Gastrocnemius medialis (tissue), 4 donors: ENCODE measurements around the gene SWAP70. TPM values are rescaled to one million over a fixed set of nuclear protein-coding genes. Genes with fewer than 3 reads are reported as not detected.
A peak's percentile ranks its signal among the peaks of the same experiment; 100 is the strongest.

ENCODE experiments used
- ATAC-seq, 2 donors: fragments of 150-250 bp; one replicate each; pipeline ENCODE4 v1.9.1; 2016
- DNase-seq, 2 donors: peaks; one replicate each; pipeline ENCODE4 v3.0.0-alpha.2; 2019
- H3K27ac ChIP-seq, 4 donors: fragments of 200-600 bp; sonication (generic); 1 replicate in 1 of 4; 2 replicates in 3 of 4; pipeline ENCODE4 v1.5.1; 2016 to 2018; ENCODE audit warnings: mild to moderate bottlenecking in 2 of 4, moderate library complexity in 1 of 4
- H3K27me3 ChIP-seq, 3 donors: fragments of 200-600 bp; sonication (generic) in 2 of 3; 1 replicate in 1 of 3; 2 replicates in 2 of 3; pipeline versions ENCODE4 v1.5.1 to v1.6.0; 2016 to 2019; ENCODE audit warnings: mild to moderate bottlenecking in 1 of 3, moderate library complexity in 1 of 3
- H3K36me3 ChIP-seq, 2 donors: fragments of 200-600 bp; sonication (generic) in 1 of 2; one replicate each; pipeline ENCODE4 v1.5.1; 2017 to 2018
- H3K4me1 ChIP-seq, 2 donors: fragments of 200-600 bp; sonication (generic) in 1 of 2; one replicate each; pipeline ENCODE4 v1.5.1; 2016 to 2017; ENCODE audit warnings: mild to moderate bottlenecking in 2 of 2
- H3K4me3 ChIP-seq, 4 donors: fragments of 200-600 bp; sonication (generic) in 3 of 4; 1 replicate in 1 of 4; 2 replicates in 3 of 4; pipeline ENCODE4 v1.5.1; 2016 to 2019; ENCODE audit warnings: mild to moderate bottlenecking in 2 of 4
- H3K9me3 ChIP-seq, 3 donors: fragments of 200-600 bp; sonication (generic) in 2 of 3; 1 replicate in 1 of 3; 2 replicates in 2 of 3; pipeline ENCODE4 v1.5.1; 2016 to 2019
- CTCF ChIP-seq, 5 experiments: fragments of 450-650 bp in 3 of 5; fragments of 200-600 bp in 2 of 5; sonication (generic) in 2 of 5; IDR thresholded peaks in 4 of 5; conservative IDR thresholded peaks in 1 of 5; 1 replicate in 4 of 5; 2 replicates in 1 of 5; pipeline ENCODE4 v1.5.1; 2016 to 2019; ENCODE audit warnings: antibody characterized with exemption in 5 of 5, mild to moderate bottlenecking in 3 of 5, moderate library complexity in 3 of 5
- POLR2A ChIP-seq, 2 donors: fragments of 450-650 bp; IDR thresholded peaks; one replicate each; pipeline ENCODE4 v1.6.1; 2017; ENCODE audit warnings: antibody characterized with exemption in 2 of 2, mild to moderate bottlenecking in 2 of 2, moderate library complexity in 2 of 2
- in situ Hi-C, 4 donors: fragments of 200-750 bp; cut with MboI; loops; one replicate each; pipeline versions ENCODE4 v1.15.0 to v1.8.0; 2017; ENCODE audit warnings: low sequenced_read_pairs in 4 of 4
- intact Hi-C: fragments of 100-400 bp; cut with DNase I; formaldehyde crosslinking; loops from one replicate; pipeline ENCODE4 v1.15.1; 2023; ENCODE audit warnings: low total_unique reads
- total RNA-seq, 4 donors: library from RNA; depleted of rRNA; stranded (reverse); fragments of >200 nt; gene quantifications; one replicate each; pipeline versions ENCODE4 v1.1.0 to v1.2.3, GENCODE V29; 2016

The SWAP70 gene
- total RNA-seq, 4 donors from 2014 or later = 6.5 to 14.4 (median 9.1) TPM

- H3K4me3 ChIP-seq = no peak overlapping the region
- ATAC-seq = no peak
- no peaks in the 10 kb centered on the region for H3K36me3 ChIP-seq
- no peak overlapping the region for H3K27ac ChIP-seq
- no peaks in the 10 kb centered on the region for H3K9me3 ChIP-seq
- no peak for TF ChIP-seq CTCF (IDR thresholded peaks at IDR 0.05 in 4 of 5, conservative IDR thresholded peaks at IDR 0.05 in 1 of 5)
- no peak for TF ChIP-seq POLR2A (IDR thresholded peaks at IDR 0.05)
- intact Hi-C loops (no loop called here), in situ Hi-C loops (no loop called here)
- H3K27me3 ChIP-seq = no peaks in the 10 kb centered on the region
- peaks cover 9 to 12% of the 10 kb centered on the region in 2 donors for H3K4me1 ChIP-seq
- DNase-seq = no peak
These were observed 27.2 kb upstream of the SWAP70 start for GRCh38 chr11:9636691-9637090.

DNA sequence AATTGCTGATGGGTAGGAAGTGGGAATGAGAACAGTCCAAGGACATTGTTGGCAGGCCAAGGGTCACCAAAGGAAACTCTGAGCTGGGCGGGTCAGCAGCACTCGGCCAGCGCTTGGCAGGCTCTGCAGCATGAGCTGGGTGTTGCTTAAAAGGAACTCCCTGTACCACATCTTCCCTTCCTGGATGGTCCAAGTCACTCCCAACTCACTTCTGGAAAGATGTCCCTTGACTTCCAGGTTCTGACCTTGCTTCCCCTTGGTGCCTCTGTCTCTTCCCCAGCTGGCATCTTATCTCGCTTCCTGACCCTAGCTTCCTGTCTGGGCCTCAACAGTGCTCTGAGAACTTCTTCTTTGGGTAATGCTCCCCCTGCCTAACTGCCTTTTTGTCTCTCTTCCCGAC is 24.8 kb upstream of the SWAP70 start:
- H3K4me1 ChIP-seq = peaks cover 9 to 12% of the 10 kb centered on the region in 2 donors
- no peaks in the 10 kb centered on the region for H3K9me3 ChIP-seq
- in situ Hi-C loops (no loop called here), intact Hi-C loops (no loop called here)
- H3K27ac ChIP-seq = peak overlapping the region; percentile 20 to 65 (median 46)
- DNase-seq (peak; percentile 31 to 49), ATAC-seq (peak; percentile 80 to 81)
- H3K36me3 ChIP-seq = no peaks in the 10 kb centered on the region
- H3K4me3 ChIP-seq = no peak overlapping the region
- no peaks in the 10 kb centered on the region for H3K27me3 ChIP-seq
- TF ChIP-seq CTCF (IDR thresholded peaks at IDR 0.05 in 4 of 5, conservative IDR thresholded peaks at IDR 0.05 in 1 of 5) = no peak
- TF ChIP-seq POLR2A (IDR thresholded peaks at IDR 0.05) = no peak

- no peak for ATAC-seq
- DNase-seq = no peak
- Histone ChIP-seq H3K4me1 (peaks cover 9 to 12% of the 10 kb centered on the region in 2 donors), H3K27me3 (no peaks in the 10 kb centered on the region), H3K36me3 (no peaks in the 10 kb centered on the region), H3K27ac (peak overlapping the region in 2 of 4 donors; percentile 41 to 65), H3K9me3 (no peaks in the 10 kb centered on the region), H3K4me3 (no peak overlapping the region)
- intact Hi-C loops (no loop called here), in situ Hi-C loops (no loop called here)
- no peak for TF ChIP-seq CTCF (IDR thresholded peaks at IDR 0.05 in 4 of 5, conservative IDR thresholded peaks at IDR 0.05 in 1 of 5)
- TF ChIP-seq POLR2A (IDR thresholded peaks at IDR 0.05) = no peak
These were observed 23.9 kb upstream of the SWAP70 start for GRCh38 chr11:9639985-9640384.

- TF ChIP-seq POLR2A (IDR thresholded peaks at IDR 0.05) (no peak), CTCF (IDR thresholded peaks at IDR 0.05 in 4 of 5, conservative IDR thresholded peaks at IDR 0.05 in 1 of 5) (no peak)
- in situ Hi-C loops = no loop called here
- ATAC-seq (no peak), DNase-seq (no peak)
- Histone ChIP-seq H3K27me3 (no peaks in the 10 kb centered on the region), H3K4me1 (peaks cover 9 to 12% of the 10 kb centered on the region in 2 donors), H3K4me3 (no peak overlapping the region), H3K36me3 (no peaks in the 10 kb centered on the region), H3K9me3 (no peaks in the 10 kb centered on the region), H3K27ac (no peak overlapping the region)
- intact Hi-C loops = no loop called here
These were observed 21.0 kb upstream of the SWAP70 start for GRCh38 chr11:9642894-9643293.

DNA sequence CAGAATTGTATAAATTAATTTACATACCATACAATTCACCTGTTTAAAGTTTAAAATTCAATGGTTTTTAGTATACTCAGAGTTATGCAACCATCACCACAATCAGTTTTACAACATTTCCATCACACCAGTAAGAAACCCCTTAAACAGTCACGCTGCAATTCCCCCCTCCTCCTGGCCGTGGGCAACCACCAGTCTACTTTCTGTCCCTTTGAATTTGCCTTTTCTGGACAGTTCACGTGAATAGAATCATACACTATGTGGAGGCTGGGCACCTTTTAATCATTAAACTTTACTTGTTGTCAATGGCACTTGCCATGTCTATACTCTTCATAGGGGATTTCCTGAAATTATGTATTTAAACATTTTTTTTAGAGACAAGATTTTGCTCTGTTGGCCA is 20.1 kb upstream of the SWAP70 start:
- intact Hi-C loops (no loop called here), in situ Hi-C loops (no loop called here)
- Histone ChIP-seq H3K27ac (no peak overlapping the region), H3K27me3 (no peaks in the 10 kb centered on the region), H3K36me3 (no peaks in the 10 kb centered on the region), H3K9me3 (no peaks in the 10 kb centered on the region), H3K4me1 (peaks cover 1 to 8% of the 10 kb centered on the region in 2 donors), H3K4me3 (no peak overlapping the region)
- ATAC-seq (no peak), DNase-seq (no peak)
- no peak for TF ChIP-seq POLR2A (IDR thresholded peaks at IDR 0.05)
- TF ChIP-seq CTCF (IDR thresholded peaks at IDR 0.05 in 4 of 5, conservative IDR thresholded peaks at IDR 0.05 in 1 of 5) = no peak
